Subcutaneous adipose tissue (tissue), 4 donors: ENCODE measurements around the gene KIF5C. TPM values are rescaled to one million over a fixed set of nuclear protein-coding genes. Genes with fewer than 3 reads are reported as not detected.

ENCODE experiments used
- total RNA-seq, 4 donors: library from RNA; depleted of rRNA; stranded (reverse); fragments of >200 nt; gene quantifications; one replicate each; pipeline ENCODE4 v1.1.0, GENCODE V29; 2016
- TF ChIP-seq, protein P1 (sequence below): fragments of 450-650 bp; IDR thresholded peaks from one replicate; pipeline ENCODE4 v1.5.1; 2016; ENCODE audit warnings: low read depth, mild to moderate bottlenecking, control low read depth, antibody characterized with exemption, moderate library complexity

KIF5C gene
- total RNA-seq, 4 donors from 2014 or later, result 1.5 to 4.6 (median 2.0) TPM

DNA sequence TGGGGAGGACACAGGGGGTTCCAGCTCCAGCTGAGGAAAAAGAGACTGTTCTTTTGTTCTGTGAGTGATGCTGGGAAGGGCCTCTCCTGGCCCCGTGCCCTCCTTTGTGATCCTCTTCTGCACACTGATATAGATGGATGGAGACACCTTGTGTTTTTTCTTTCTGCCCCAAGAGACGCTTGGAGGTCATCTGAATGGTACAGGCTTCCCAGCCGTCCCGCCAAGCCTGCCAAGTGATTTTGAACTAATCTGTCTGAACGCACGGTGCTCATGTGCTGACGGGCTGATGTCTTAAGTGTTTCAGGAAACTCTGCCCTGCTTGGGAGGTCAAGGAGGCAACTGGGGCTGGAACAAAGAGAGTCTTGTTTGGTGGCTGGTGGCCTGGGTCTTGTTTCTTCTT lies 57.5 kb downstream of the KIF5C start:
- TF ChIP-seq, protein P1, sequence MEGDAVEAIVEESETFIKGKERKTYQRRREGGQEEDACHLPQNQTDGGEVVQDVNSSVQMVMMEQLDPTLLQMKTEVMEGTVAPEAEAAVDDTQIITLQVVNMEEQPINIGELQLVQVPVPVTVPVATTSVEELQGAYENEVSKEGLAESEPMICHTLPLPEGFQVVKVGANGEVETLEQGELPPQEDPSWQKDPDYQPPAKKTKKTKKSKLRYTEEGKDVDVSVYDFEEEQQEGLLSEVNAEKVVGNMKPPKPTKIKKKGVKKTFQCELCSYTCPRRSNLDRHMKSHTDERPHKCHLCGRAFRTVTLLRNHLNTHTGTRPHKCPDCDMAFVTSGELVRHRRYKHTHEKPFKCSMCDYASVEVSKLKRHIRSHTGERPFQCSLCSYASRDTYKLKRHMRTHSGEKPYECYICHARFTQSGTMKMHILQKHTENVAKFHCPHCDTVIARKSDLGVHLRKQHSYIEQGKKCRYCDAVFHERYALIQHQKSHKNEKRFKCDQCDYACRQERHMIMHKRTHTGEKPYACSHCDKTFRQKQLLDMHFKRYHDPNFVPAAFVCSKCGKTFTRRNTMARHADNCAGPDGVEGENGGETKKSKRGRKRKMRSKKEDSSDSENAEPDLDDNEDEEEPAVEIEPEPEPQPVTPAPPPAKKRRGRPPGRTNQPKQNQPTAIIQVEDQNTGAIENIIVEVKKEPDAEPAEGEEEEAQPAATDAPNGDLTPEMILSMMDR, result no peak

- TF ChIP-seq, protein P1, result no peak
Observed at GRCh38 chr2:148933456-148933855, 58.4 kb downstream of the KIF5C start.

DNA sequence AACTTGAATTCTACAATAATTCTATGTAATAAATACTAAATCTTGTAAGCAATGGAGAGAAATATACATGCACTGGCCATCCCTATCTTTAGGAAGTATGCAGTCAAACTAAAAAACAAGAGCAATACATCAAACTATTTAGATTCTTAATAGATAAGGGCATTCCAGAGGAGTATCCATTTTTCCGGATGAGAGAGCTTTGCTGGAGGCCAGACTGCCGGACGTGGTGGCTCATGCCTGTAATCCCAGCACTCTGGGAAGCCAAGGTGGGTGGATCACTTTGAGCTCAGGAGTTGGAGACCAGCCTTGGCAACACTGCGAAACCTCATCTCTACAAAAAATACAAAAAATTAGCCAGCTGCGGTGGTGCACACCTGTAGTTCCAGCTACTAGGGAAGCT lies 60.8 kb downstream of the KIF5C start:
- TF ChIP-seq, protein P1, result no peak

DNA sequence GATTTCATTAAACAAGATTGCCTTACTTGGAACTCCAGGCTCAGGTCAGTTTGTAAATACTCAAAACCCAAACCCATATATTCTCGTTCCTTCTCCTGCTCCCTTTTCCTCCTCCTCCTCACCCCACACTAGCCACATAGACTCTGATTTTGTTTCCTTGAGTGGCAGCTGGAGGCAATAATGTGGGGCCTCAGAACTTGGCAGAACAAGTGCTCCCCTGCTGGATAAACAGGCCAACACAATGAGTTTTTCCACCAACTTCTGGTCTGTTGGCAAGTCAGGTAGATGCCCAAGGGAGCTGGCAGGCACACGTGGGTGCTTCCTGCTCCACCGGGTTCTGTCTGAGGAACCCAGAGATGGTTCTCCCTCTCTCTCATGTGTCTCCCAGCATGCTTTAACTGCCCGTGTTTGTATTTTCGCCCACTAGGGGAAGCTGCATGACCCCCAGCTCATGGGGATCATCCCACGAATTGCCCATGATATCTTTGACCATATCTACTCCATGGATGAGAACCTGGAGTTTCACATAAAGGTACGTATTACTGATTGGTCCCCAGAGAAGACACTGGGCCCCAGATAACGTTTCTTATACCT lies 61.9 kb downstream of the KIF5C start:
- TF ChIP-seq, protein P1, result no peak

GRCh38 chr2:148939271-148939670 lies 64.2 kb downstream of the KIF5C start:
- TF ChIP-seq, protein P1, result no peak

DNA sequence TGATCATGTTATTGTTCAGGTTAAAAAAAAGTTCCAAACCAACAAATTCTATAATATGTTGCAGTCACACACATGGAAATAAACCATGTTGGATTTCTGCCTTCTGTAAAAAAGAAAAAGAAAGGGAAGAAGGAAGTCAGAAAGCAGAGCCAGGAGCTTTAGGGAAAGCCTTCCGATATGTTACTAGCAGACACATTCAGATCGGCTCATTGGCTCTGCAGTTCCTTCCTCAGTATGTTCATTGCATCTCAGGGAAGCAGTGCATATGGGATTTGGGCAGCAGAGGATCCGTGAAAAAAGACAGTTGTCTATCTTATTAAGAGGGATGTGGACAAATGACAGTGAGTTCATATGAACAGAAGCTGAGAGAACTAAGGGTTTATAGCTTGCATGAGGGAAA lies 68.1 kb downstream of the KIF5C start:
- TF ChIP-seq, protein P1, result no peak

- TF ChIP-seq, protein P1, result no peak
Observed at GRCh38 chr2:148944536-148944935, 69.5 kb downstream of the KIF5C start.
